Osteocyte (in vitro differentiated cells): ENCODE results near the gene DTNB. TPM values are rescaled to one million over a fixed set of nuclear protein-coding genes. Genes with fewer than 3 reads are reported as not detected.
"Not testable (repeated sequence)": the region's sequence is repeated elsewhere in the genome, so short reads cannot be mapped to it uniquely, and the experiment has no call there.

ENCODE experiments used
- DNase-seq: peaks from one replicate; pipeline ENCODE4 v3.0.0; 2021; ENCODE audit warnings: mixed read lengths; ENCODE audit not compliant: unreplicated experiment; ENCODE audit errors: extremely low spot score
- H3K27ac Mint-ChIP-seq: one replicate; pipeline ENCODE4 v1.8.0; 2021; ENCODE audit warnings: mild to moderate bottlenecking, mixed read lengths; ENCODE audit not compliant: unreplicated experiment
- H3K27me3 Mint-ChIP-seq: one replicate; pipeline ENCODE4 v1.8.0; 2021; ENCODE audit warnings: mixed read lengths; ENCODE audit not compliant: unreplicated experiment
- H3K36me3 Mint-ChIP-seq: one replicate; pipeline ENCODE4 v1.8.0; 2021; ENCODE audit warnings: mixed read lengths; ENCODE audit not compliant: unreplicated experiment
- H3K4me1 Mint-ChIP-seq: one replicate; pipeline ENCODE4 v1.8.0; 2021; ENCODE audit warnings: mixed read lengths; ENCODE audit not compliant: unreplicated experiment
- H3K4me3 Mint-ChIP-seq: one replicate; pipeline ENCODE4 v1.8.0; 2021; ENCODE audit warnings: mild to moderate bottlenecking, moderate library complexity, mixed read lengths; ENCODE audit not compliant: unreplicated experiment
- H3K9me3 Mint-ChIP-seq: one replicate; pipeline ENCODE4 v1.8.0; 2021; ENCODE audit warnings: mixed read lengths; ENCODE audit not compliant: unreplicated experiment
- CTCF ChIP-seq: fragments of 200-600 bp; sonication (generic); IDR thresholded peaks from 2 replicates; pipeline ENCODE4 v1.5.0; 2021; ENCODE audit warnings: antibody characterized with exemption, mild to moderate bottlenecking, moderate library complexity
- total RNA-seq: library from RNA; stranded (reverse); gene quantifications from 2 replicates; pipeline ENCODE4 v1.2.1, GENCODE V29; 2021

Gene DTNB
- total RNA-seq, 1 donor from 2014 or later: 20.9 TPM

- TF ChIP-seq CTCF: no peak
- Mint-ChIP-seq H3K4me3 (no peak overlapping the region), H3K27ac (no peak overlapping the region), H3K36me3 (peaks cover under 1% of the 10 kb centered on the region), H3K4me1 (no peaks in the 10 kb centered on the region), H3K27me3 (no peaks in the 10 kb centered on the region), H3K9me3 (no peaks in the 10 kb centered on the region)
- no peak for DNase-seq
Measured at GRCh38 chr2:25534455-25534854, 138.9 kb downstream of the DTNB start.

- H3K36me3 Mint-ChIP-seq, H3K27ac Mint-ChIP-seq, H3K4me1 Mint-ChIP-seq, DNase-seq, H3K27me3 Mint-ChIP-seq, H3K4me3 Mint-ChIP-seq, H3K9me3 Mint-ChIP-seq: not testable (repeated sequence)
Measured at GRCh38 chr2:25533771-25534170, 139.6 kb downstream of the DTNB start.

- no peak for TF ChIP-seq CTCF
- Mint-ChIP-seq H3K27me3 (no peaks in the 10 kb centered on the region), H3K27ac (no peak overlapping the region), H3K36me3 (peaks cover 1% of the 10 kb centered on the region), H3K4me1 (peaks cover 8% of the 10 kb centered on the region), H3K9me3 (no peaks in the 10 kb centered on the region), H3K4me3 (no peak overlapping the region)
- no peak for DNase-seq
Measured at GRCh38 chr2:25532521-25532920, 140.9 kb downstream of the DTNB start.

GRCh38 chr2:25529034-25529433, 144.3 kb downstream of the DTNB start:
- Mint-ChIP-seq H3K9me3 (no peaks in the 10 kb centered on the region), H3K27me3 (no peaks in the 10 kb centered on the region), H3K4me3 (no peak overlapping the region), H3K27ac (no peak overlapping the region), H3K36me3 (peaks cover 1% of the 10 kb centered on the region), H3K4me1 (peaks cover 9% of the 10 kb centered on the region)
- DNase-seq: no peak
- TF ChIP-seq CTCF: no peak

GRCh38 chr2:25528173-25528572, 145.2 kb downstream of the DTNB start:
- Mint-ChIP-seq H3K27me3 (no peaks in the 10 kb centered on the region), H3K4me1 (peaks cover 9% of the 10 kb centered on the region), H3K4me3 (no peak overlapping the region), H3K27ac (no peak overlapping the region), H3K9me3 (no peaks in the 10 kb centered on the region), H3K36me3 (peaks cover 1% of the 10 kb centered on the region)
- TF ChIP-seq CTCF: no peak
- no peak for DNase-seq

DNA sequence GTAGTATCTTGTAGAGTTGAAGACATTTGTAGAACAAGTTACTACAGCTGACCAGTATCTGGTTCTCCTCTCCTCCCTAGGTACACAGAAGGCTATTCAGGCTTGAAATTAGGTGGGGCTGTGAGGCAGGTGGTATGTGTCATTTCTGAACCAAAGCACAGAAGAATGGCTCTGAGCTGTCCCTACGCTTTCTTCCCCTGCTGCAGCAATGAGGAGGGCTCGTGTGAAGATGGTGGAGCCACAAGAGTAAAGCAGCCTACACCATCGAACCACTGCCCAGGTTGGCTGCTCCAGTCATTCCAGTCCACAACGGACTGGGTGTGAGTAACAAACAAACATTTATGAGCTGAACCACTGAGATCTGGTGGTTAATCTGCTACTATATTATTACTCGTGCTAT, 148.9 kb downstream of the DTNB start:
- no peak overlapping the region for H3K4me3 Mint-ChIP-seq
- H3K4me1 Mint-ChIP-seq: peaks cover 17% of the 10 kb centered on the region
- H3K9me3 Mint-ChIP-seq: no peaks in the 10 kb centered on the region
- no peak for TF ChIP-seq CTCF
- DNase-seq: no peak
- H3K36me3 Mint-ChIP-seq: peaks cover 1% of the 10 kb centered on the region
- H3K27ac Mint-ChIP-seq: no peak overlapping the region
- H3K27me3 Mint-ChIP-seq: no peaks in the 10 kb centered on the region
